Lung (tissue), 12 donors: Measurements from ENCODE around the gene TMEM150B. TPM values are rescaled to one million over a fixed set of nuclear protein-coding genes. Genes with fewer than 3 reads are reported as not detected.

Experiments used
- ATAC-seq: fragments of 200-7000 bp; cut with Tn5 transposase; one replicate; pipeline ENCODE4 v1.9.1; 2020; ENCODE audit warnings: moderate number of reproducible peaks; ENCODE audit not compliant: insufficient read depth, low FRiP score
- DNase-seq, 3 donors: peaks; one replicate each; pipeline ENCODE4 v3.0.0-alpha.2; 2013 to 2017
- H3K27ac ChIP-seq, 2 donors: one replicate each; pipeline ENCODE4 v1.5.1; 2013; ENCODE audit warnings: mild to moderate bottlenecking in 2 of 2, moderate library complexity in 2 of 2, control low read depth in 1 of 2, inconsistent platforms in 1 of 2, low read depth in 1 of 2, low read length in 1 of 2
- H3K27me3 ChIP-seq, 3 donors: one replicate each; pipeline ENCODE4 v1.5.1; 2013; ENCODE audit warnings: low read length in 2 of 3; ENCODE audit not compliant: control insufficient read depth in 3 of 3, insufficient read depth in 3 of 3
- H3K36me3 ChIP-seq, 4 donors: one replicate each; pipeline ENCODE4 v1.5.1; 2013; ENCODE audit warnings: low read length in 4 of 4, mild to moderate bottlenecking in 1 of 4, moderate library complexity in 1 of 4; ENCODE audit not compliant: control insufficient read depth in 4 of 4, insufficient read depth in 4 of 4
- H3K4me1 ChIP-seq, 5 donors: one replicate each; pipeline ENCODE4 v1.5.1; 2013; ENCODE audit warnings: low read length in 5 of 5, mild to moderate bottlenecking in 2 of 5, moderate library complexity in 1 of 5; ENCODE audit not compliant: control insufficient read depth in 5 of 5, insufficient read depth in 5 of 5
- H3K4me3 ChIP-seq: one replicate; pipeline ENCODE4 v1.5.1; 2013; ENCODE audit warnings: mild to moderate bottlenecking, control low read depth, moderate library complexity
- H3K9ac ChIP-seq, 2 donors: one replicate each; pipeline ENCODE4 v1.5.1; 2013; ENCODE audit warnings: low read length in 2 of 2, control low read depth in 1 of 2; ENCODE audit not compliant: insufficient read depth in 1 of 2
- H3K9me3 ChIP-seq, 4 donors: one replicate each; pipeline ENCODE4 v1.5.1; 2013; ENCODE audit warnings: low read length in 3 of 4, mild to moderate bottlenecking in 1 of 4, moderate library complexity in 1 of 4; ENCODE audit not compliant: control insufficient read depth in 4 of 4, insufficient read depth in 3 of 4
- CTCF ChIP-seq: IDR thresholded peaks from 2 replicates; pipeline ENCODE4 v1.5.1; 2012; ENCODE audit warnings: mild to moderate bottlenecking; ENCODE audit errors: control extremely low read depth, extremely low read depth
- WGBS, 2 donors: extraction: QIAGEN DNeasy Blood & Tissue Kit; methylation state at CpG; one replicate each; pipeline ENCODE4 v1.1.7; 2013; 5-methylcytosine and 5-hydroxymethylcytosine counted together
- polyA plus RNA-seq, 2 donors: library from polyadenylated mRNA; stranded (reverse); fragments of 200-250 nt; gene quantifications; one replicate each; pipeline ENCODE4 v1.2.1, GENCODE V29; 2013
- total RNA-seq, 2 donors: library from RNA; depleted of rRNA in 1 of 2; stranded (reverse); fragments of >200 nt in 1 of 2; gene quantifications; one replicate each; pipeline ENCODE4 v1.2.1, GENCODE V29; 2014 to 2021
- donor health status: control.
- donor health status: control.
- donor health status: Bipolar disorder and iron deficiency.
- donor health status: healthy.
- donor health status: DM: yes; HTN: yes; CAD: no.

Gene TMEM150B
- total and polyA plus RNA-seq, 4 donors = 2.3 to 23.0 (median 17.0) TPM

- DNase-seq (peak in 2 of 3 donors; percentile 59 to 68), ATAC-seq (peak; percentile 39)
- TF ChIP-seq CTCF = no peak
- Histone ChIP-seq H3K9ac (peak overlapping the region in 1 of 2 donors; percentile 5), H3K4me1 (peaks cover 0 to 11% (median 3%) of the 10 kb centered on the region in 5 donors), H3K27ac (no peak overlapping the region), H3K27me3 (peaks cover 0 to 45% (median 26%) of the 10 kb centered on the region in 3 donors), H3K36me3 (no peaks in the 10 kb centered on the region), H3K9me3 (peaks cover 0 to 3% (median 0%) of the 10 kb centered on the region in 4 donors), H3K4me3 (no peak overlapping the region)
- 1 to 2% methylated on average over 64 to 72 of the region's 72 CpGs for WGBS, 2 donors
Measured at GRCh38 chr19:55353803-55354697, 28.9 kb upstream of the TMEM150B start.

GRCh38 chr19:55353356-55353802 lies 28.2 kb upstream of the TMEM150B start:
- Histone ChIP-seq H3K9me3 (peaks cover 0 to 3% (median 0%) of the 10 kb centered on the region in 4 donors), H3K27me3 (peaks cover 0 to 45% (median 26%) of the 10 kb centered on the region in 3 donors)
- no peak for DNase-seq

GRCh38 chr19:55352549-55353145 lies 27.5 kb upstream of the TMEM150B start:
- 55 to 69% methylated on average over 25 of the region's 25 CpGs for WGBS, 2 donors
- H3K9me3 ChIP-seq = peaks cover 0 to 3% (median 0%) of the 10 kb centered on the region in 4 donors
- H3K27ac ChIP-seq = no peak overlapping the region
- no peak overlapping the region for H3K9ac ChIP-seq
- H3K27me3 ChIP-seq = peaks cover 0 to 45% (median 26%) of the 10 kb centered on the region in 3 donors
- no peak for TF ChIP-seq CTCF
- ATAC-seq (no peak), DNase-seq (no peak)
- no peaks in the 10 kb centered on the region for H3K36me3 ChIP-seq
- H3K4me1 ChIP-seq = peaks cover 0 to 18% (median 3%) of the 10 kb centered on the region in 5 donors
- no peak overlapping the region for H3K4me3 ChIP-seq

More at GRCh38 chr19:55353356-55353802, 28.2 kb upstream of the TMEM150B start:
- Histone ChIP-seq H3K36me3 (no peaks in the 10 kb centered on the region), H3K9ac (peak overlapping the region in 1 of 2 donors; percentile 5), H3K4me3 (no peak overlapping the region), H3K27ac (no peak overlapping the region), H3K4me1 (peaks cover 0 to 11% (median 3%) of the 10 kb centered on the region in 5 donors)
- ATAC-seq = no peak
- 3% methylated on average over 22 to 24 of the region's 24 CpGs for WGBS, 2 donors
- no peak for TF ChIP-seq CTCF
